SK-N-SH (cell line): Measurements from ENCODE around the gene RGS6.

ENCODE experiments used
- CTCF ChIP-seq: fragments of 200-600 bp; sonication (generic); IDR thresholded peaks from 2 replicates; pipeline ENCODE4 v1.6.1; 2017; ENCODE audit warnings: antibody characterized with exemption, mild to moderate bottlenecking, moderate library complexity
- EZH2phosphoT487 ChIP-seq: fragments of 200-600 bp; sonication (generic); IDR thresholded peaks from 2 replicates; pipeline ENCODE4 v1.6.1; 2017; ENCODE audit warnings: low read depth, mixed run types, mild to moderate bottlenecking, antibody characterized with exemption, moderate library complexity, borderline replicate concordance
- GABPA ChIP-seq: IDR thresholded peaks from 2 replicates; pipeline ENCODE4 v1.4.0; 2012; ENCODE audit warnings: low read depth, mild to moderate bottlenecking
- MAX ChIP-seq: IDR thresholded peaks from 2 replicates; pipeline ENCODE4 v1.4.0; 2012; ENCODE audit warnings: low read depth
- MEF2A ChIP-seq: IDR thresholded peaks from 2 replicates; pipeline ENCODE4 v1.4.0; 2012; ENCODE audit warnings: low read depth, borderline replicate concordance
- PBX3 ChIP-seq: IDR thresholded peaks from 2 replicates; pipeline ENCODE4; 2012
- POLR2AphosphoS5 ChIP-seq: IDR thresholded peaks from 2 replicates; pipeline ENCODE4 v1.6.1; 2012; ENCODE audit warnings: low read depth, low read length
- RFX5 ChIP-seq: IDR thresholded peaks from 2 replicates; pipeline ENCODE4 v1.6.1; 2012; ENCODE audit warnings: mild to moderate bottlenecking, improper control_type of control experiment, low read length
- SMC3 ChIP-seq: IDR thresholded peaks from 2 replicates; pipeline ENCODE4 v1.6.1; 2012; ENCODE audit warnings: low read depth, low read length, improper control_type of control experiment
- YY1 ChIP-seq: IDR thresholded peaks from 2 replicates; pipeline ENCODE4 v1.4.0; 2012; ENCODE audit warnings: low read depth, mild to moderate bottlenecking

GRCh38 chr14:72014486-72014885, 82.3 kb downstream of the RGS6 start:
- TF ChIP-seq MEF2A (no peak), CTCF (no peak), EZH2phosphoT487 (no peak), PBX3 (no peak), POLR2AphosphoS5 (no peak), RFX5 (no peak), GABPA (no peak), MAX (no peak), YY1 (no peak), SMC3 (no peak)
